ENCODE measurements around the gene NAGS.
"Not testable (repeated sequence)": the region's sequence is repeated elsewhere in the genome, so short reads cannot be mapped to it uniquely, and the experiment has no call there.

DNA sequence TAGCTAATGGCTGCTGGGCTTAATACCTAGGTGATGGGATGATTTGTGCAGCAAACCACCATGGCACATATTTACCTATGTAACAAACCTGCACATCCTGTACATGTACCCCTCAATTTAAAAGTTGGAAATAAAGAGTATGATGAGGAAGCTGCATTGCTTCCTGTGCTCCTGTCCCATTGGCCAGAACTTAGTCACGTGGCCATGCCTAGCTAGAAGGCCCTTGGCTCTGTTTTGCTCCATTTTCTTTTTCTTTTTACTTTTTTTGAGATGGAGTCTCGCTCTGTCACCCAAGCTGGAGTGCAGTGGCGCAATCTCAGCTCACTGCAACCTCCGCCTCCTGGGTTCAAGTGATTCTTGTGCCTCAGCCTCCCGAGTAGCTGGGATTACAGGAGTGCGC lies 43.1 kb upstream of the NAGS start:
- TF ChIP-seq, protein P1, sequence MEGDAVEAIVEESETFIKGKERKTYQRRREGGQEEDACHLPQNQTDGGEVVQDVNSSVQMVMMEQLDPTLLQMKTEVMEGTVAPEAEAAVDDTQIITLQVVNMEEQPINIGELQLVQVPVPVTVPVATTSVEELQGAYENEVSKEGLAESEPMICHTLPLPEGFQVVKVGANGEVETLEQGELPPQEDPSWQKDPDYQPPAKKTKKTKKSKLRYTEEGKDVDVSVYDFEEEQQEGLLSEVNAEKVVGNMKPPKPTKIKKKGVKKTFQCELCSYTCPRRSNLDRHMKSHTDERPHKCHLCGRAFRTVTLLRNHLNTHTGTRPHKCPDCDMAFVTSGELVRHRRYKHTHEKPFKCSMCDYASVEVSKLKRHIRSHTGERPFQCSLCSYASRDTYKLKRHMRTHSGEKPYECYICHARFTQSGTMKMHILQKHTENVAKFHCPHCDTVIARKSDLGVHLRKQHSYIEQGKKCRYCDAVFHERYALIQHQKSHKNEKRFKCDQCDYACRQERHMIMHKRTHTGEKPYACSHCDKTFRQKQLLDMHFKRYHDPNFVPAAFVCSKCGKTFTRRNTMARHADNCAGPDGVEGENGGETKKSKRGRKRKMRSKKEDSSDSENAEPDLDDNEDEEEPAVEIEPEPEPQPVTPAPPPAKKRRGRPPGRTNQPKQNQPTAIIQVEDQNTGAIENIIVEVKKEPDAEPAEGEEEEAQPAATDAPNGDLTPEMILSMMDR (IDR thresholded peaks at IDR 0.05; ENCODE audit: low read length) = not testable (repeated sequence)
- TF ChIP-seq EZH2 (optimal IDR thresholded peaks at IDR 0.05; ENCODE audit: low read depth, low read length) = not testable (repeated sequence)

Data from MM.1S (cell line).